Activated CD4-positive, alpha-beta T cell treated with anti-CD3 and anti-CD28 coated beads for 36 hours (primary cell): ENCODE results near the gene GSTA3. TPM values are rescaled to one million over a fixed set of nuclear protein-coding genes. Genes with fewer than 3 reads are reported as not detected.
A peak's percentile ranks its signal among the peaks of the same experiment; 100 is the strongest.
"Not testable (repeated sequence)": the region's sequence is repeated elsewhere in the genome, so short reads cannot be mapped to it uniquely, and the experiment has no call there.

Experiments used
- ATAC-seq: fragments of 200-7000 bp; cut with Tn5 transposase; one replicate; pipeline ENCODE4 v1.10.0; 2021; ENCODE audit warnings: mild to moderate bottlenecking, moderate library complexity
- CTCF ChIA-PET: fragments of 350-600 bp; sonication (Branson Sonifier 250); formaldehyde crosslinking; loops from one replicate; lab custom pipeline; 2021; ENCODE audit warnings: antibody characterized with exemption; lab: Charles Lee
- POLR2A ChIA-PET: fragments of 350-600 bp; sonication (Branson Sonifier 250); formaldehyde crosslinking; loops from one replicate; lab custom pipeline; 2021; ENCODE audit warnings: antibody characterized with exemption, inconsistent platforms; lab: Charles Lee
- DNase-seq: peaks from one replicate; pipeline ENCODE4 v3.0.0-alpha.2; 2020
- H3K27ac Mint-ChIP-seq: one replicate; pipeline ENCODE4 v1.8.0; 2021; ENCODE audit warnings: mixed read lengths
- H3K27me3 Mint-ChIP-seq: one replicate; pipeline ENCODE4 v1.8.0; 2021; ENCODE audit warnings: mixed read lengths
- H3K36me3 Mint-ChIP-seq: one replicate; pipeline ENCODE4 v1.8.0; 2021; ENCODE audit warnings: low read depth, mixed read lengths
- H3K4me1 Mint-ChIP-seq: one replicate; pipeline ENCODE4 v1.8.0; 2021; ENCODE audit warnings: mixed read lengths
- H3K4me3 Mint-ChIP-seq: one replicate; pipeline ENCODE4 v1.8.0; 2021; ENCODE audit warnings: mild to moderate bottlenecking, moderate library complexity, mixed read lengths
- H3K9me3 Mint-ChIP-seq: one replicate; pipeline ENCODE4 v1.8.0; 2021; ENCODE audit warnings: low read depth, mixed read lengths
- intact Hi-C, 2 experiments: fragments of 100-400 bp; cut with DNase I in 1 of 2; cut with micrococcal nuclease in 1 of 2; formaldehyde crosslinking; loops; one replicate each; pipeline versions ENCODE4 v1.14.2 to v1.15.1; 2022 to 2024; cut with DNase I, micrococcal nuclease
- total RNA-seq, 2 experiments: library from RNA; stranded (reverse); gene quantifications; one replicate each; pipeline ENCODE4 v1.2.3, GENCODE V29; 2021

GSTA3 gene
- total RNA-seq, 2 experiments from 2014 or later: not detected

GRCh38 chr6:52881662-52881995 lies 27.9 kb downstream of the GSTA3 start:
- intact Hi-C loops: loop anchor here in 1 of 2 experiments (5.0 kb wide), 1 partner anchor 96 kb away; no protein-coding TSS in a partner anchor
- no peaks in the 10 kb centered on the region for H3K9me3 Mint-ChIP-seq
- H3K4me1 Mint-ChIP-seq: peaks cover 12% of the 10 kb centered on the region
- POLR2A ChIA-PET: no interaction called here
- no peaks in the 10 kb centered on the region for H3K36me3 Mint-ChIP-seq
- DNase-seq: no peak
- no peak overlapping the region for H3K27ac Mint-ChIP-seq
- no peaks in the 10 kb centered on the region for H3K27me3 Mint-ChIP-seq
- no peak for ATAC-seq
- H3K4me3 Mint-ChIP-seq: peak overlapping the region; percentile 73
- CTCF ChIA-PET: interaction anchor here (0.6 to 0.8 kb wide), 5 partner anchors 40 to 181 kb away, joined by 3 read pairs; no protein-coding TSS in a partner anchor

- intact Hi-C loops: no loop called here
- peaks cover 7% of the 10 kb centered on the region for H3K4me1 Mint-ChIP-seq
- no peak overlapping the region for H3K27ac Mint-ChIP-seq
- no peaks in the 10 kb centered on the region for H3K36me3 Mint-ChIP-seq
- ATAC-seq: no peak
- no peaks in the 10 kb centered on the region for H3K9me3 Mint-ChIP-seq
- H3K27me3 Mint-ChIP-seq: no peaks in the 10 kb centered on the region
- ChIA-PET CTCF (interaction anchor here (0.5 to 1.2 kb wide), 3 partner anchors 9 to 98 kb away, joined by 3 to 4 read pairs (median 3); no protein-coding TSS in a partner anchor), POLR2A (no interaction called here)
- H3K4me3 Mint-ChIP-seq: no peak overlapping the region
- no peak for DNase-seq
These were observed 31.7 kb downstream of the GSTA3 start for GRCh38 chr6:52877786-52878185.

- H3K36me3 Mint-ChIP-seq: no peaks in the 10 kb centered on the region
- H3K4me1 Mint-ChIP-seq: peaks cover 5% of the 10 kb centered on the region
- H3K27me3 Mint-ChIP-seq: no peaks in the 10 kb centered on the region
- H3K27ac Mint-ChIP-seq: no peak overlapping the region
- DNase-seq (no peak), ATAC-seq (peak; percentile 80)
- ChIA-PET CTCF (interaction anchor here (1.2 to 1.7 kb wide), 3 partner anchors 9 to 99 kb away, joined by 3 to 5 read pairs (median 4); no protein-coding TSS in a partner anchor), POLR2A (no interaction called here)
- no peak overlapping the region for H3K4me3 Mint-ChIP-seq
- intact Hi-C loops: no loop called here
- H3K9me3 Mint-ChIP-seq: no peaks in the 10 kb centered on the region
These were observed 32.3 kb downstream of the GSTA3 start for GRCh38 chr6:52877168-52877567.

- intact Hi-C loops: no loop called here
- H3K9me3 Mint-ChIP-seq: no peaks in the 10 kb centered on the region
- H3K4me3 Mint-ChIP-seq: no peak overlapping the region
- peaks cover 5% of the 10 kb centered on the region for H3K4me1 Mint-ChIP-seq
- H3K36me3 Mint-ChIP-seq: no peaks in the 10 kb centered on the region
- H3K27me3 Mint-ChIP-seq: peaks cover 2% of the 10 kb centered on the region
- POLR2A ChIA-PET: no interaction called here
- CTCF ChIA-PET: interaction anchor here (1.0 to 1.7 kb wide), 3 partner anchors 13 to 130 kb away, joined by 3 to 5 read pairs (median 3); no protein-coding TSS in a partner anchor
- ATAC-seq (no peak), DNase-seq (no peak)
- H3K27ac Mint-ChIP-seq: no peak overlapping the region
These were observed 33.3 kb downstream of the GSTA3 start for GRCh38 chr6:52876056-52876787.

GRCh38 chr6:52872031-52872430 lies 37.5 kb downstream of the GSTA3 start:
- H3K27ac Mint-ChIP-seq: no peak overlapping the region
- intact Hi-C loops: no loop called here
- CTCF ChIA-PET: interaction anchor here (0.6 kb wide), 1 partner anchor 31 kb away, joined by 3 read pairs; no protein-coding TSS in a partner anchor

GRCh38 chr6:52871621-52872020 lies 37.9 kb downstream of the GSTA3 start:
- intact Hi-C loops: no loop called here
- ChIA-PET POLR2A (no interaction called here), CTCF (interaction anchor here (0.6 to 0.8 kb wide), 2 partner anchors 9 to 30 kb away, joined by 3 read pairs; no protein-coding TSS in a partner anchor)
- Mint-ChIP-seq H3K9me3 (no peaks in the 10 kb centered on the region), H3K4me1 (no peaks in the 10 kb centered on the region), H3K27ac (no peak overlapping the region), H3K36me3 (no peaks in the 10 kb centered on the region), H3K4me3 (no peak overlapping the region), H3K27me3 (peaks cover 5% of the 10 kb centered on the region)
- ATAC-seq (no peak), DNase-seq (no peak)

More at GRCh38 chr6:52872031-52872430, 37.5 kb downstream of the GSTA3 start:
- peaks cover 2% of the 10 kb centered on the region for H3K4me1 Mint-ChIP-seq
- POLR2A ChIA-PET: no interaction called here
- H3K27me3 Mint-ChIP-seq: peaks cover 5% of the 10 kb centered on the region
- no peak overlapping the region for H3K4me3 Mint-ChIP-seq
- ATAC-seq: no peak
- H3K36me3 Mint-ChIP-seq: no peaks in the 10 kb centered on the region
- no peak for DNase-seq
- H3K9me3 Mint-ChIP-seq: no peaks in the 10 kb centered on the region

GRCh38 chr6:52870335-52871091 lies 39.0 kb downstream of the GSTA3 start:
- ATAC-seq, POLR2A ChIA-PET: not testable (repeated sequence)

GRCh38 chr6:52868899-52869298 lies 40.6 kb downstream of the GSTA3 start:
- H3K27ac Mint-ChIP-seq, POLR2A ChIA-PET, CTCF ChIA-PET, DNase-seq, H3K9me3 Mint-ChIP-seq, intact Hi-C loops, H3K4me3 Mint-ChIP-seq, H3K36me3 Mint-ChIP-seq, ATAC-seq, H3K27me3 Mint-ChIP-seq, H3K4me1 Mint-ChIP-seq: not testable (repeated sequence)

More at GRCh38 chr6:52870335-52871091, 39.0 kb downstream of the GSTA3 start:
- DNase-seq, H3K4me1 Mint-ChIP-seq, H3K27ac Mint-ChIP-seq, H3K4me3 Mint-ChIP-seq, H3K9me3 Mint-ChIP-seq, H3K36me3 Mint-ChIP-seq, H3K27me3 Mint-ChIP-seq, intact Hi-C loops: not testable (repeated sequence)
- CTCF ChIA-PET: interaction anchor here (0.8 kb wide), 1 partner anchor 11 kb away, joined by 3 read pairs; no protein-coding TSS in a partner anchor

GRCh38 chr6:52868240-52868639 lies 41.3 kb downstream of the GSTA3 start:
- ChIA-PET CTCF (no interaction called here), POLR2A (no interaction called here)
- intact Hi-C loops: no loop called here
- Mint-ChIP-seq H3K9me3 (no peaks in the 10 kb centered on the region), H3K4me1 (no peaks in the 10 kb centered on the region), H3K36me3 (no peaks in the 10 kb centered on the region), H3K27ac (no peak overlapping the region), H3K4me3 (no peak overlapping the region), H3K27me3 (peaks cover 5% of the 10 kb centered on the region)
- ATAC-seq (no peak), DNase-seq (no peak)

GRCh38 chr6:52861151-52861550 lies 48.3 kb downstream of the GSTA3 start:
- CTCF ChIA-PET, intact Hi-C loops: not testable (repeated sequence)

GRCh38 chr6:52858416-52858815 lies 51.1 kb downstream of the GSTA3 start:
- POLR2A ChIA-PET: no interaction called here
- Mint-ChIP-seq H3K27me3 (peaks cover 41% of the 10 kb centered on the region), H3K36me3 (no peaks in the 10 kb centered on the region), H3K27ac (no peak overlapping the region), H3K4me3 (no peak overlapping the region), H3K4me1 (no peaks in the 10 kb centered on the region), H3K9me3 (no peaks in the 10 kb centered on the region)
- CTCF ChIA-PET: no interaction called here
- intact Hi-C loops: no loop called here
- no peak for DNase-seq
- no peak for ATAC-seq

More at GRCh38 chr6:52861151-52861550, 48.3 kb downstream of the GSTA3 start:
- H3K9me3 Mint-ChIP-seq, POLR2A ChIA-PET, H3K27ac Mint-ChIP-seq, H3K36me3 Mint-ChIP-seq, DNase-seq, ATAC-seq, H3K4me1 Mint-ChIP-seq, H3K4me3 Mint-ChIP-seq: not testable (repeated sequence)
- H3K27me3 Mint-ChIP-seq: peaks cover 24% of the 10 kb centered on the region
